ENCODE measurements around the gene DNAAF1. TPM values are rescaled to one million over a fixed set of nuclear protein-coding genes. Genes with fewer than 3 reads are reported as not detected.

DNAAF1 gene
- total RNA-seq, 1 donor from 2014 or later: not detected

- no peaks in the 10 kb centered on the region for H3K27me3 Mint-ChIP-seq (ENCODE audit: unreplicated experiment)
These were observed 31.3 kb downstream of the DNAAF1 start for GRCh38 chr16:84176192-84177053.

GRCh38 chr16:84177741-84178073 lies 32.6 kb downstream of the DNAAF1 start:
- peaks cover 8% of the 10 kb centered on the region for H3K36me3 Mint-ChIP-seq (ENCODE audit: unreplicated experiment)
- H3K27ac Mint-ChIP-seq (ENCODE audit: unreplicated experiment): peak overlapping the region; percentile 76
- no peak for TF ChIP-seq CTCF (IDR thresholded peaks at IDR 0.05)
- no peaks in the 10 kb centered on the region for H3K9me3 Mint-ChIP-seq (ENCODE audit: unreplicated experiment)
- H3K4me1 Mint-ChIP-seq (ENCODE audit: unreplicated experiment): peaks cover 39% of the 10 kb centered on the region
- no peak overlapping the region for H3K4me3 Mint-ChIP-seq (ENCODE audit: unreplicated experiment)
- DNase-seq (ENCODE audit: extremely low spot score, unreplicated experiment): no peak
- no peaks in the 10 kb centered on the region for H3K27me3 Mint-ChIP-seq (ENCODE audit: unreplicated experiment)

More at GRCh38 chr16:84176192-84177053, 31.3 kb downstream of the DNAAF1 start:
- no peak for TF ChIP-seq CTCF (IDR thresholded peaks at IDR 0.05)
- Mint-ChIP-seq H3K36me3 (ENCODE audit: unreplicated experiment) (peaks cover 4% of the 10 kb centered on the region), H3K4me3 (ENCODE audit: unreplicated experiment) (no peak overlapping the region), H3K27ac (ENCODE audit: unreplicated experiment) (peak overlapping the region; percentile 76), H3K4me1 (ENCODE audit: unreplicated experiment) (peaks cover 39% of the 10 kb centered on the region), H3K9me3 (ENCODE audit: unreplicated experiment) (no peaks in the 10 kb centered on the region)
- no peak for DNase-seq (ENCODE audit: extremely low spot score, unreplicated experiment)

GRCh38 chr16:84178146-84178765 lies 33.1 kb downstream of the DNAAF1 start:
- H3K4me1 Mint-ChIP-seq (ENCODE audit: unreplicated experiment): peaks cover 39% of the 10 kb centered on the region
- H3K9me3 Mint-ChIP-seq (ENCODE audit: unreplicated experiment): no peaks in the 10 kb centered on the region
- no peak overlapping the region for H3K4me3 Mint-ChIP-seq (ENCODE audit: unreplicated experiment)
- DNase-seq (ENCODE audit: extremely low spot score, unreplicated experiment): no peak
- H3K36me3 Mint-ChIP-seq (ENCODE audit: unreplicated experiment): peaks cover 12% of the 10 kb centered on the region
- peak overlapping the region; percentile 76 for H3K27ac Mint-ChIP-seq (ENCODE audit: unreplicated experiment)
- no peak for TF ChIP-seq CTCF (IDR thresholded peaks at IDR 0.05)
- H3K27me3 Mint-ChIP-seq (ENCODE audit: unreplicated experiment): no peaks in the 10 kb centered on the region

DNA sequence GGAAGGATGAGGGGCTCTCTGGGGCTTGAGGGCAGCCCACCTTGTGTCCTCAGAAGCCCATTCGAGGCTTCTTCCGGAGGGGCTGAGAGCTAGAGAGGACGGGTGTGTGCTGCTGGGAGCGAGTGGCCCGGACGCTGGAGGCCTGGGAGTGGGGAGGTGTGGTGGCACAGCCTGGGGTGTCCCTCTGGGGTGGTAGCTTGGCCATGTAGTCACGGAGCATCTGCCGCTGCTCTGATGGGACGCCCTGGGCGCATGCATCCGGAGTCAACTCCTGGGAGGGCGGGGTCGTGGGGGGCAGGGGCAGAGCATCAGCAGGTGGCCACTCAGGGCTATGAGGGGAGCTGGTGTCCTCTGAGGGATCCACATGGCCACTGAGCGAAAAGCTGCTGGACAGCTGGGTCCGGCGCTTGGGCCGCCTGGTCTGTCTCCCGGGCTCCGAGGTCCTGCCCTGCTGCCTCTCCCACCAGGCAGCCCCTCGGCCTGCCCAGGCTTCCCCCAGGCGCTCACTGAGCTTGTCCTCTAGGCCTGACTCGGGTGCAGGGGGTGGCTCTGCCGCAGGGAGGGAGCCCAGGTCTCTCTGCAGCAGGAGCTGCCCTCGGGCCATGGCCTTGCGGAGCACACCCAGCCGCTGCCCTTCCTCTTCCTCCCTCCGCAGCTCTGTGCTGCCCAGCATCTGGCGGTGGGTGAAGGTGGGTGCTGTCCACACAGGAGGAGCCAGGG lies 33.9 kb downstream of the DNAAF1 start:
- Mint-ChIP-seq H3K27me3 (ENCODE audit: unreplicated experiment) (no peaks in the 10 kb centered on the region), H3K4me1 (ENCODE audit: unreplicated experiment) (peaks cover 39% of the 10 kb centered on the region), H3K36me3 (ENCODE audit: unreplicated experiment) (peaks cover 14% of the 10 kb centered on the region), H3K27ac (ENCODE audit: unreplicated experiment) (no peak overlapping the region), H3K9me3 (ENCODE audit: unreplicated experiment) (no peaks in the 10 kb centered on the region), H3K4me3 (ENCODE audit: unreplicated experiment) (no peak overlapping the region)
- no peak for TF ChIP-seq CTCF (IDR thresholded peaks at IDR 0.05)
- DNase-seq (ENCODE audit: extremely low spot score, unreplicated experiment): no peak
